Stimulated activated naive CD4-positive, alpha-beta T cell (primary cell): ENCODE measurements around the gene CEACAM16.
A peak's percentile ranks its signal among the peaks of the same experiment; 100 is the strongest.

Experiments
- DNase-seq, 6 experiments: peaks; one replicate each; lab custom pipeline; 2025; lab: John Stamatoyannopoulos, UW

The CEACAM16 gene

GRCh38 chr19:44746616-44746945 lies 47.6 kb downstream of the CEACAM16 start:
- no peak for DNase-seq

- DNase-seq: peak; percentile 49 to 87 (median 72)
These were observed 48.2 kb downstream of the CEACAM16 start for GRCh38 chr19:44746946-44747738.

GRCh38 chr19:44747739-44748425 lies 48.9 kb downstream of the CEACAM16 start:
- peak in 5 of 6 experiments; percentile 40 to 66 (median 60) for DNase-seq

GRCh38 chr19:44748426-44749254 lies 49.7 kb downstream of the CEACAM16 start, which contains the start of gene BCL3:
Gene BCL3 (plus strand): TSS chr19:44748708. CDS start chr19:44748791, 83 bp downstream.
- DNase-seq: peak in 5 of 6 experiments; percentile 41 to 66 (median 54)

GRCh38 chr19:44749292-44749691 lies 50.3 kb downstream of the CEACAM16 start:
- peak in 1 of 6 experiments; percentile 36 for DNase-seq

GRCh38 chr19:44749994-44750393 lies 51.0 kb downstream of the CEACAM16 start:
- no peak for DNase-seq

- DNase-seq: no peak
These were observed 53.3 kb downstream of the CEACAM16 start for GRCh38 chr19:44752123-44752815.

- DNase-seq: peak; percentile 84 to 94 (median 92)
These were observed 54.1 kb downstream of the CEACAM16 start for GRCh38 chr19:44752816-44753625.

GRCh38 chr19:44753626-44753931 lies 54.6 kb downstream of the CEACAM16 start:
- DNase-seq: peak in 1 of 6 experiments; percentile 75

GRCh38 chr19:44753932-44754749 lies 55.2 kb downstream of the CEACAM16 start:
- DNase-seq: peak in 5 of 6 experiments; percentile 45 to 69 (median 57)

- peak in 1 of 6 experiments; percentile 17 for DNase-seq
These were observed 55.8 kb downstream of the CEACAM16 start for GRCh38 chr19:44754750-44755080.

GRCh38 chr19:44755219-44755618 lies 56.3 kb downstream of the CEACAM16 start:
- no peak for DNase-seq

- DNase-seq: no peak
These were observed 57.2 kb downstream of the CEACAM16 start for GRCh38 chr19:44756089-44756562.

- no peak for DNase-seq
These were observed 58.2 kb downstream of the CEACAM16 start for GRCh38 chr19:44757057-44757734.

GRCh38 chr19:44757735-44758505 lies 59.0 kb downstream of the CEACAM16 start:
- no peak for DNase-seq

GRCh38 chr19:44758596-44758995 lies 59.6 kb downstream of the CEACAM16 start:
- DNase-seq: no peak

GRCh38 chr19:44759083-44759804 lies 60.3 kb downstream of the CEACAM16 start:
- no peak for DNase-seq
